NCI-H1930 (cell line): ENCODE data around the gene CNOT9.

Source experiments
- DNase-seq, 2 experiments: peaks; one replicate each; lab custom pipeline; 2025; lab: John Stamatoyannopoulos, UW

CNOT9 gene

GRCh38 chr2:218577482-218578220 lies 9.0 kb downstream of the CNOT9 start:
- no peak for DNase-seq

DNA sequence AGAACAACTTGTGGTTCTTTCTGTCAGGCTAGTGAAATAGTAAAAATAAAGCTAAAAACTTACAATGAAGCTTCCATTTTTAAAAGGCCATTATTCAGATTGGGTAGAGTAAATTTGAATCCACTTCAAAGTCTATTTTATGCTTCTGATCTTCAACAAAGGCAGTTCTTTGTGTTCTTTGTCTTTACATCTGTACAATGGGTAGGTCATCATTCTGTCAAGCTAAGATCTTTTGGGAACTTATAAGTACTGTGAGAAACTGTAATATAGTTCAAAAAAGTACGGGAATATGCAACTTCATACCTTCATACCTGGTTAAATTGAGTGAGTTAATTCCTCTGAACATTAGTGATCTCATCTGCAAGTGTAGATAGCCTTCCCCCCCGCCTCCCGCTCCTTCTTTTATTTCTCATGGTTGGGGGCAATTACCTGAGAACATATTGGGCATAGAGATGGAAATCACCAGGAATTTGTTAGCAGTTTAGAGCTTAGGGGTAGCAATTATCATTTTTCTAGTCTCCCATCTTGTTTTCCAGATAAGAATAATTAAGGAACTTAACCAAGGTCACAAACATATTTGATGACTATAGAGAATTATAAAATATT lies 9.7 kb downstream of the CNOT9 start:
- DNase-seq = no peak

DNA sequence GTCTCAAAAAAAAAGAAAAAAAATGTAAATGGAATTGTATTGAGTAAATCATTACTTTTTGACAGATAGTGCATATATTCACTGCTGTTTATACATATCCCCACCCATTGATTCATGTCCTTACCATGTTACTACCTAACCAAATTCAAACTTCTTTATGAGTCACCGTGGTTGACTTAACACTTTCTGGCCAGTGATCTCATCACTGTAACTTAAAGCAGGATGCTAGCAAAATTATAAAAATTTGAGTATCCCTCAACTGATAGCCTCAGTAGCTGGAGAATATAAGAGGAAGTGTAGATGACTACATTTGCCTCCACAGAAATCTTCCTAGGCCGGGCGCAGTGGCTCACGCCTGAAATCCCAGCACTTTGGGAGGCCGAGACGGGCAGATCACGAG lies 13.4 kb downstream of the CNOT9 start:
- no peak for DNase-seq

DNA sequence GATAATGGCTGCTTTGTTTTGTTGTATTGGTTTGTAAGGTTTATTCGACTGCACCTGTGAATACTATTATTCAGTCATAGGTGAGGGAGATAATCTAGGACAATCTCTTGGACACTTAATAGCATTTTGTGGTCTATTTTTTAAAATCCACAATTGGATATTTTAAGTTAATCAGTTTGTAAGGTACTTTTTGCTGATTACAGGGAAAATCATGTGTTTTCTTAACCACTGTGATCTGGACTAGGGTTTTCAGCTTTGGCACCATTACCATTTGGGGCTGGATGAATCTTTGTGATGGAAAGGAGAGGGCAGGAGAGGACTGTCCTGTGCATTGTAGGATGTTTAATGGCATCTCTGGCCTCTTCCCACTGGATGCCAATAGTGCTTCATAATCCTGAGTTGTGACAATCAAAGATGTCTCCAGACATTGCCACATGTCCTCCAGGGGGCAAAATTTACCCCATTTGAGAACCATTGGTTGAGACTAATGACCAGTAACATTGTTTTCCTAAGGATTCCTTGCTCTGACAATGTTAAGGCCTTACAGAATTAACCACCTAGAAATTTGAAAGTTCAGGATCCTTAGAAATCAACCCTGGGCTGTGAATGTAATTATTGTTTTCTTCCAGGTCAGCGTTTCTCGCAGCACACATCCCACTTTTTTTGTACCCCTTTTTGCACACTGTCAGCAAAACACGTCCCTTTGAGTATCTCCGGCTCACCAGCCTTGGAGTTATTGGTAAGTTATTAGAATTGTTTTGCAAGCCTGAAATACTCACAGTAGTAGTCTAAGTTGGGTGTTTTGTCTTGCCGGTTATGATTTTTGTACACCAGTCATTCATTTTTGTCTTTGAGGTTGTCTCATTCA lies 15.6 kb downstream of the CNOT9 start:
- DNase-seq = no peak

- DNase-seq = no peak
Observed at GRCh38 chr2:218585541-218585940, 16.9 kb downstream of the CNOT9 start.

GRCh38 chr2:218605432-218605831 lies 36.8 kb downstream of the CNOT9 start:
- no peak for DNase-seq

DNA sequence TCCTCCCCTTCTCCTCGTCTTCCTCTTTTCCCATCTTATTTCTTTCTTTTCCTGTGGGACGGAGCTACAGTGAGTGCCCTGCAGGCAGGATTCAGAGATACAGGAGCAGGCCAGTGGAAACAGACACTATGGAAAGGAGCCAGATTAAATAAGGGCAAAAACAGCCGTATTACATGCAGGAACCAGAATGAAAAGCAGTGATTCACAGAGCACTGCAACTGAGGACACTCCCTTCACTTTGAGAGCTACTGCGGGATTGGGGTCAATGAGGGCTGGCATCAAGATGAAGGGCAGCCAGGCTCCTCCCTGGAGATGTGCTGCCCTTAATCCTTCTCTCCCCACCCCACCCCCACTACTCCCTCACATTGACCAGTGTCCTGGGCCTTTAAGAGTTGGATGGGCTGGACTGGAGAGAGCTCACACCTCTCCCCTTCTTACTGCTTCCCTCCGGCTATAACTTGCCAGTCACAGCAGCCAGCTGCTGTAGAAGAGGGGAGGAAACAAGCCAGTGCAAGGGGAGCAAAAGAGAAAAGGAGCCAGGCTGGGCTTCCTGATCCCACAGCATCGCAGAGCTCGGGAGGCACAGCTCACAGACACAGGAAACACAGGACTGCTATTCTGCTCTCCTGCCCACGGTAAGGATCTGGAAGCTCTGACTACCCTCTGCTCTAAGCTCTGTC lies 38.9 kb downstream of the CNOT9 start, which contains the start of gene PLCD4:
PLCD4 (plus strand) TSS at position 464 of the 680 bp plus-strand sequence. CDS start 7,841 bp downstream, outside the sequence.
- no peak for DNase-seq

GRCh38 chr2:218615868-218616315 lies 47.3 kb downstream of the CNOT9 start:
- no peak for DNase-seq

DNA sequence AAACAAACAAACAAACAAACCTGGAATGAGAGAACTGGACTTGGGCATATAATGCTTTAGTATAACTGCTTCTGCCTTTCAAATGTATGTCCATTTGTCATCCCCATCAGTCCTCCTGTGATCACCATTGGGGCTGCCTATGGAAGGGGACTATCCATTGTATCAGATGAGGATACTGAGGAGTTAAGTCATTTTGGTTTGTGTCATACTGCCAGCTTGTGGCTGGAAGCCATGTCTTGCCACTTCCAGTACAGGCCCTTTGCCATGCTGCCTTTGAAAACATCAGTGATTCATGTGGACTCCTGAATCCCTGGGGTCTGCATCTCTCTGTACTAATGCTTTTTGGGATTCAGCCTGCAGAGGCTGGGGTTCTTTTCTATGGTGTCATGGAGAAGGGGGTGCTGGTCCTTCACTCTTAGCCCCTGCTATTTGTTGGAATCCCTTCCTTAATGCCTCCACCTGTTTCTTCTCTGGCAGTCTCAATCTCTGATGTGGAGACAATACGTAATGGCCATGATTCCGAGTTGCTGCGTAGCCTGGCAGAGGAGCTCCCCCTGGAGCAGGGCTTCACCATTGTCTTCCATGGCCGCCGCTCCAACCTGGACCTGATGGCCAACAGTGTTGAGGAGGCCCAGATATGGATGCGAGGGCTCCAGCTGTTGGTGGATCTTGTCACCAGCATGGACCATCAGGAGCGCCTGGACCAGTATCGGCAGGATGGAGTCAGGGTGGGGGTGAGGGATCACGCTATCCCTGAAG lies 49.6 kb downstream of the CNOT9 start:
- DNase-seq = no peak

GRCh38 chr2:218621007-218621406 lies 52.4 kb downstream of the CNOT9 start:
- no peak for DNase-seq

GRCh38 chr2:218622606-218623365 lies 54.1 kb downstream of the CNOT9 start:
- no peak for DNase-seq

DNA sequence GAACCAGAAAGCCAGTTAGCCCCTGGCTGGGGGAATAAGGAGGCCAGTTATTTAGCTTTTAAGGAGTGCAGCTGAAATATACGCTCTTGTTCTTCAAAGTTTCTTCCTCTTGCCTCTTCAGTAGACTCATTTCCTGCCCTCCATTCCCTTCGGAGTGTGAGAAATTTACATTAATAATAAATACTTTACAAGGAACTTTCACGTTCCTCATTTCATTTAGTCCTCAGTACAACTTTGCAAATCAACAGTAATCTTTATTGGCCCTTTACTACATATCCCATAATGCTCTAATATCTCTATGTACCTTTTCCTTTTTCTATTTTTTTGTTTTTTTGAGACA lies 54.7 kb downstream of the CNOT9 start:
- no peak for DNase-seq

DNA sequence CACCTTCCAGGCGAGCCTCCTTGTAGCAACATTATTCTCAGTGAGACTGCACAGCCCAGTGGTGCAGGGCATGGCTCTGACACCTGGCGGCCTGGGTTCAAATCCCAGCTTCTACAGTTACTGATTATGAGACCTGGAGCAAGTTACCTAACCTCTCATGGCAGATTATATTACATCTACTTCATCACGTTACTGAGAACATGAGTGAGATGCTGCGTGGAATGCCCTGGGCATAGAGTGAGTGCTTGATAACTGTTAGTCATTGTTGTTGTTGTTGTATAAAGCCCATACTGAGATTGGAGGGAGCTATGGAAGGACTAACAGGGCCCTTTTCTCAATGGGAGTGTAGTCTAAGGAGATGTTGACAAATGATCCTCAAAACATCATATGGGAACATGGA lies 57.7 kb downstream of the CNOT9 start:
- DNase-seq = no peak

DNA sequence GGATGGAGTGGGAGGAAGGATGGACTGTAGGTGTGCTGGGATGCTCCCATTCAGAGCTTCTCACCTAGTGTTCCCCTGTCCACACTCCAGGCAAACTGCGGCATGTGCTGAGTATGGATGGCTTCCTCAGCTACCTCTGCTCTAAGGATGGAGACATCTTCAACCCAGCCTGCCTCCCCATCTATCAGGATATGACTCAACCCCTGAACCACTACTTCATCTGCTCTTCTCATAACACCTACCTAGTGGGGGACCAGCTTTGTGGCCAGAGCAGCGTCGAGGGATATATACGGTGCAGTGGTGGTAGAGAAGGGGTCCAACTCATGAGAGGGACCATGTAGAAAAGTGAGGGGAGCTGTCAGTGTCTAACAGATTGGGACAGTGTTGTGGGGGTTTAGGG lies 59.3 kb downstream of the CNOT9 start:
- no peak for DNase-seq

DNA sequence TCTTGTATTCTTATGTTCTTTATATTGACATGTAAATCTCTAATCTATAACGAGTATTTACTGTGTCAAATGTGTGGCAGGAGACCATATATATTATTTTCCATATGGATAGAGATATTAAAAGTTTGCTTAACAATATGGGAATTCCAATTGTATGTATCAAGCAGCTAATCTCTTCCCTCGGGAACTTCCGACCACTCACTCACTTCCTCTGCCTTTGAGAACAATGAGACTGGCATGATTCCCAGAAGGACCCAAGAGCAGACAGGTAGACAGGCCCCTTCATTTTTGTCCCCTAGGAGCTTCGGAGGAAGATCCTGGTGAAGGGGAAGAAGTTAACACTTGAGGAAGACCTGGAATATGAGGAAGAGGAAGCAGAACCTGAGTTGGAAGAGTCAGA lies 63.2 kb downstream of the CNOT9 start:
- DNase-seq = no peak

GRCh38 chr2:218635719-218636118 lies 67.1 kb downstream of the CNOT9 start:
- DNase-seq = no peak

DNA sequence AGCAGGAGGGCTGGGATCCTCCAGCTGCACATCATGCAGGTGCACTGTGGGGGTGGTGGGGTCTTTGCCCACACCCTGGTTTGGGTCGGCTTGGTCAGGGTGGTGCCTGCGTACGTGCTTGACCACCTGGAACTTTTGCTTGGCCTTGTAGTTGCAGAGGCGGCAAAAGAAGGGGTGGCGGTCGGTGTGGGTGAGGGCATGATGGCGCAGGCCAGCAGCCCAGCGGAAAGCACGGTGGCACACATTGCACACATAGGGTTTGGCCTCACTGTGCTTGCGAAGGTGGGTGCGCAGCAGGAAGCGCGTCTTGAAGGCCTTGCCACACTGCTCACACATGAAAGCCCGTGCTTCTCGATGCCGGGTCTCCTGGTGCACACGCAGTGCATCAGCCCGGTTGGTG lies 69.7 kb downstream of the CNOT9 start:
- no peak for DNase-seq

GRCh38 chr2:218642121-218642656 lies 73.5 kb downstream of the CNOT9 start:
- no peak for DNase-seq

DNA sequence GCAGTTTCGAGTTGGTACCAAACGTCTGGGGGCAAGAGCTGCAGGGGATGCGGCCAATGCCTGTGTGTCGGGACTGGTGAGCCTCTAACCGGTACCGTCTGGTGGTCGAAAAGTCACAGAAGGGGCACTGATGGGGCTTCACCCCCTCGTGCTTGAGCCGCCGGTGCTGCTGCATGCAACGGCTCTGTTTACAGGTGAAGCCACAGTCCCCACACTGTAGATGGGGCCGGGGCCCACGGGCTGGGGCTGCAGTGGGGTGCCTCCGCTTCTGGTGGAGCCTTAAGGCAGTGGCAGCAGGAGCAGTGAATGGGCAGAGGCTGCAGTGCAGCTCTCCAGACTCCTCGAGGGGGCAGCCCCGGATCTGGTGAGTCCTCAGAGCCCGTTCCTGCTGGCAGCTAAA lies 74.1 kb downstream of the CNOT9 start:
- no peak for DNase-seq

DNA sequence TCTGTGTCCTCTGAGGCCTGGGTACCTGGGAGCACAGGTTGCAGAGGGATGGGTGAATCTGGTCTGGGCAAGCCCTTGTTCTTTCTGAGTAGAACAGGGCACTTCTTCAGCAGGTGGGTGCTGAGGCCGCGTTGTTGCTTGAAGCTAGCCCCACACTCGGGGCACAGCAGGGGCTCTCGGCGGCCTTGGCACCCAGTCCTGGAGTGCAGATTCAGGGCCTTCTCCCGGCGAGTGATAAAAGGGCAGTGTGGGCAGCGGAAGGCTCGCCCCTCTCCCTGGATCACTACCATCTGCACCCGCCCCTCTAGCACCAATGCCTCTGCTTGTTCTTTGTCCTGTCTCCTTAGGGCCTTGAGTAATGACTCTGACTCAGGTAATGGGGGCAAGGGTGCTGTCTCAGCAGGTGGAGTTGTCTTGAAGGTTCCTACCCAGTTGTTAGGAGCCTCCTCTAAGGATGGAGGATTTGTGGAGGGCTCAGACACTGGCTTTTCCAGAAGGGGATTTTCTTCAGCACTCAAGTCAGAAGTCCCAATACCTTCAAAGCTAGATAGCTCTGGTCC lies 75.2 kb downstream of the CNOT9 start:
- DNase-seq = no peak
